ENCODE measurements around the gene MTHFD2.

- TF ChIP-seq EZH2phosphoT487 (IDR thresholded peaks at IDR 0.05; ENCODE audit: borderline replicate concordance), result no peak
- TF ChIP-seq CTCF (conservative IDR thresholded peaks at IDR 0.05; ENCODE audit: low read length), result no peak
These were observed 40.9 kb downstream of the MTHFD2 start for GRCh38 chr2:74239346-74239745.

All from Loucy (cell line).